HG03060 (cell line): Measurements from ENCODE around the gene SPRYD3.

Source experiments
- ATAC-seq: cut with Tn5 transposase; IDR thresholded peaks from one replicate; pipeline ENCODE4 v1.9.1; 2021; ENCODE audit warnings: low read depth, moderate number of reproducible peaks; ENCODE audit not compliant: unreplicated experiment

The SPRYD3 gene

GRCh38 chr12:53086361-53086760 lies 7.2 kb upstream of the SPRYD3 start:
- no peak for ATAC-seq

- no peak for ATAC-seq
These were observed 3.5 kb upstream of the SPRYD3 start for GRCh38 chr12:53082637-53083175.

GRCh38 chr12:53078425-53079225 lies 565 bp downstream of the SPRYD3 start:
- ATAC-seq, result peak; percentile 21

GRCh38 chr12:53077030-53077429 lies 2.2 kb downstream of the SPRYD3 start:
- no peak for ATAC-seq

- no peak for ATAC-seq
These were observed 2.7 kb downstream of the SPRYD3 start for GRCh38 chr12:53076461-53076860.

- no peak for ATAC-seq
These were observed 4.2 kb downstream of the SPRYD3 start for GRCh38 chr12:53074999-53075370.

- no peak for ATAC-seq
These were observed 4.7 kb downstream of the SPRYD3 start for GRCh38 chr12:53074283-53074998.

GRCh38 chr12:53073881-53074280 lies 5.3 kb downstream of the SPRYD3 start:
- ATAC-seq, result no peak

- ATAC-seq, result no peak
These were observed 7.3 kb downstream of the SPRYD3 start for GRCh38 chr12:53071591-53072551.

- ATAC-seq, result no peak
These were observed 8.2 kb downstream of the SPRYD3 start for GRCh38 chr12:53070877-53071492.

- no peak for ATAC-seq
These were observed 9.4 kb downstream of the SPRYD3 start for GRCh38 chr12:53069621-53070410.

- ATAC-seq, result no peak
These were observed 10.2 kb downstream of the SPRYD3 start for GRCh38 chr12:53068811-53069585.

GRCh38 chr12:53067993-53068770 lies 11.0 kb downstream of the SPRYD3 start:
- no peak for ATAC-seq

GRCh38 chr12:53067074-53067992 lies 11.9 kb downstream of the SPRYD3 start:
- no peak for ATAC-seq

GRCh38 chr12:53065975-53066931 lies 12.9 kb downstream of the SPRYD3 start:
- ATAC-seq, result no peak

- ATAC-seq, result no peak
These were observed 13.7 kb downstream of the SPRYD3 start for GRCh38 chr12:53065470-53065869.
